SU-DHL-6 (cell line): ENCODE measurements around the gene PITPNM3.
"Not testable (repeated sequence)": the region's sequence is repeated elsewhere in the genome, so short reads cannot be mapped to it uniquely, and the experiment has no call there.

Source experiments
- H2AFZ ChIP-seq: fragments of 200-600 bp; sonication (generic); 2 replicates; pipeline ENCODE4 v1.6.1; 2014; ENCODE audit warnings: low read depth, mild to moderate bottlenecking, moderate library complexity, mixed read lengths, antibody characterized with exemption, low read length; ENCODE audit not compliant: severe bottlenecking
- H3F3A ChIP-seq: fragments of 200-600 bp; shearing (Covaris generic); 2 replicates; pipeline ENCODE4 v1.6.0; 2016; ENCODE audit warnings: antibody characterized with exemption, mild to moderate bottlenecking; ENCODE audit not compliant: insufficient read depth
- H3K27ac ChIP-seq: fragments of 200-600 bp; sonication (generic); 2 replicates; pipeline ENCODE4 v1.5.1; 2016; ENCODE audit warnings: low read depth, mild to moderate bottlenecking, low read length, moderate library complexity, mixed read lengths
- H3K27me3 ChIP-seq: fragments of 200-600 bp; sonication (generic), shearing (Covaris generic); 2 replicates; pipeline ENCODE4 v1.6.0; 2014; ENCODE audit warnings: mild to moderate bottlenecking, low read length
- H3K36me3 ChIP-seq: fragments of 200-600 bp; sonication (generic); 2 replicates; pipeline ENCODE4 v1.6.1; 2014; ENCODE audit warnings: mild to moderate bottlenecking, low read length, mixed read lengths
- H3K4me2 ChIP-seq: fragments of 300-600, 200-600 bp; shearing (Covaris generic), sonication (generic); 2 replicates; pipeline ENCODE4 v1.6.0; 2014; ENCODE audit warnings: low read length, low read depth, mild to moderate bottlenecking; ENCODE audit not compliant: poor library complexity, severe bottlenecking
- H3K4me3 ChIP-seq: fragments of 200-600 bp; sonication (generic); 2 replicates; pipeline ENCODE4 v1.5.1; 2014; ENCODE audit warnings: antibody characterized with exemption, low read length, mild to moderate bottlenecking, mixed read lengths; ENCODE audit not compliant: insufficient read depth, poor library complexity, severe bottlenecking
- H3K79me2 ChIP-seq: fragments of 200-600 bp; sonication (generic); 2 replicates; pipeline ENCODE4 v1.6.1; 2014; ENCODE audit warnings: mild to moderate bottlenecking, low read length, moderate library complexity; ENCODE audit not compliant: insufficient read depth
- H3K9ac ChIP-seq: fragments of 200-600 bp; sonication (generic); 2 replicates; pipeline ENCODE4 v1.7.0; 2014; ENCODE audit warnings: mild to moderate bottlenecking, low read length
- H3K9me2 ChIP-seq: fragments of 200-600 bp; sonication (generic); replicated peaks from 2 replicates; pipeline ENCODE4 v1.6.1; 2014; ENCODE audit warnings: low read length; ENCODE audit not compliant: insufficient read depth
- H3K9me3 ChIP-seq: fragments of 200-600 bp; sonication (generic); 2 replicates; pipeline ENCODE4 v1.6.1; 2014; ENCODE audit warnings: low read length, mixed read lengths; ENCODE audit not compliant: insufficient read depth
- H4K20me1 ChIP-seq: fragments of 200-600 bp; sonication (generic); 2 replicates; pipeline ENCODE4 v1.6.1; 2014; ENCODE audit warnings: low read depth, mild to moderate bottlenecking, antibody characterized with exemption, low read length, moderate library complexity, mixed read lengths
- CTCF ChIP-seq: fragments of 200-600 bp; sonication (generic); IDR thresholded peaks from one replicate; pipeline ENCODE4 v1.5.1; 2017; ENCODE audit warnings: antibody characterized with exemption, mild to moderate bottlenecking, low read length, moderate library complexity; ENCODE audit not compliant: insufficient read depth, poor library complexity, severe bottlenecking
- EZH2phosphoT487 ChIP-seq: fragments of 200-600 bp; sonication (generic), shearing (Covaris generic); conservative IDR thresholded peaks from 2 replicates; pipeline ENCODE4 v1.6.1; 2018; ENCODE audit warnings: mild to moderate bottlenecking, antibody characterized with exemption, low read length, moderate library complexity, mixed read lengths

Gene PITPNM3

GRCh38 chr17:6573982-6574686, 17.8 kb upstream of the PITPNM3 start:
- TF ChIP-seq EZH2phosphoT487 (no peak), CTCF (no peak)
- Histone ChIP-seq H3K4me3 (no peak overlapping the region), H4K20me1 (no peaks in the 10 kb centered on the region), H3K27me3 (no peaks in the 10 kb centered on the region), H3F3A (no peaks in the 10 kb centered on the region), H3K36me3 (no peaks in the 10 kb centered on the region), H2AFZ (no peak overlapping the region), H3K9me3 (no peaks in the 10 kb centered on the region), H3K4me2 (no peak overlapping the region), H3K79me2 (no peaks in the 10 kb centered on the region), H3K27ac (no peak overlapping the region), H3K9me2 (no peaks in the 10 kb centered on the region), H3K9ac (no peak overlapping the region)

- H2AFZ ChIP-seq, H3K9me2 ChIP-seq, H3K79me2 ChIP-seq, H3K36me3 ChIP-seq, H3K4me3 ChIP-seq, H4K20me1 ChIP-seq, H3K4me2 ChIP-seq, H3F3A ChIP-seq, H3K9me3 ChIP-seq, H3K9ac ChIP-seq, H3K27me3 ChIP-seq, H3K27ac ChIP-seq: not testable (repeated sequence)
These were observed 17.1 kb upstream of the PITPNM3 start for GRCh38 chr17:6573495-6573894.

- no peak overlapping the region for H3K27ac ChIP-seq
- no peaks in the 10 kb centered on the region for H3K9me3 ChIP-seq
- no peaks in the 10 kb centered on the region for H4K20me1 ChIP-seq
- H2AFZ ChIP-seq, result no peak overlapping the region
- TF ChIP-seq CTCF, result no peak
- TF ChIP-seq EZH2phosphoT487, result no peak
- H3K4me3 ChIP-seq, result no peak overlapping the region
- no peaks in the 10 kb centered on the region for H3K9me2 ChIP-seq
- H3K79me2 ChIP-seq, result no peaks in the 10 kb centered on the region
- H3K27me3 ChIP-seq, result no peaks in the 10 kb centered on the region
- H3K9ac ChIP-seq, result no peak overlapping the region
- no peaks in the 10 kb centered on the region for H3F3A ChIP-seq
- H3K4me2 ChIP-seq, result no peak overlapping the region
- H3K36me3 ChIP-seq, result no peaks in the 10 kb centered on the region
These were observed 16.6 kb upstream of the PITPNM3 start for GRCh38 chr17:6572972-6573370.

GRCh38 chr17:6571452-6571781, 15.1 kb upstream of the PITPNM3 start:
- no peaks in the 10 kb centered on the region for H3F3A ChIP-seq
- no peaks in the 10 kb centered on the region for H4K20me1 ChIP-seq
- no peak overlapping the region for H3K4me3 ChIP-seq
- TF ChIP-seq CTCF (no peak), EZH2phosphoT487 (no peak)
- H3K4me2 ChIP-seq, result no peak overlapping the region
- H3K9ac ChIP-seq, result no peak overlapping the region
- no peak overlapping the region for H2AFZ ChIP-seq
- no peaks in the 10 kb centered on the region for H3K9me3 ChIP-seq
- H3K36me3 ChIP-seq, result no peaks in the 10 kb centered on the region
- H3K9me2 ChIP-seq, result no peaks in the 10 kb centered on the region
- H3K27ac ChIP-seq, result no peak overlapping the region
- no peaks in the 10 kb centered on the region for H3K79me2 ChIP-seq
- no peaks in the 10 kb centered on the region for H3K27me3 ChIP-seq
